HG03175 (cell line): ENCODE results near the gene KRTAP23-1.

Experiments used
- ATAC-seq: cut with Tn5 transposase; IDR thresholded peaks from one replicate; pipeline ENCODE4 v1.9.1; 2021; ENCODE audit warnings: mild to moderate bottlenecking, moderate library complexity; ENCODE audit not compliant: unreplicated experiment

Gene KRTAP23-1, protein sequence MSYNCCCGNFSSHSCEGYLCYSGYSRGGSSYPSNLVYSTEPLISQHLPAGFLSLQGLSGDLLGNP

GRCh38 chr21:30348506-30348905 is at the start of gene KRTAP23-1:
TSS of gene KRTAP23-1 (minus strand) at chr21:30348606. CDS start at chr21:30348606, 0 bp downstream.
- ATAC-seq = no peak

DNA sequence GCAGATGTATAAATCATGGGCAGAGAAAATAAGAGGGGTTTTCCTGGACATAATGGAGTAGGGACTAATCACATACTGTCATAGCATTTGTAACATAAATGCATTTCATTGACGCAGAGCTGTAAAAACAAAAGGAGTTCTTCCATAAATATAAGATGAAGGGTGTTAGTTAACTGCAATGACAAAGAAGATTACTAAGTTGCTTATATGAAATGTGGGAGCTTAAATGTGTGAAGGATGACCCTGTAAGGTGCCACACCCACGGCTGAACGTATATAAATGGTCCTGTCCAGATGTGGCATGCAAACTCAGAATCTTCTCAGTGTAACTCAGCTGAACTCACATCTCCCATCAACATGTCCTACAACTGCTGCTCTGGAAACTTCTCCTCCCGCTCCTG is 47.3 kb upstream of the KRTAP23-1 start, which contains the start of gene KRTAP13-1:
KRTAP13-1 (plus strand) TSS at position 301 of the 400 bp plus-strand sequence; CDS start at position 357, 56 bp downstream.
- no peak for ATAC-seq

- ATAC-seq = no peak
These were observed 43.2 kb upstream of the KRTAP23-1 start for GRCh38 chr21:30391492-30392025.

DNA sequence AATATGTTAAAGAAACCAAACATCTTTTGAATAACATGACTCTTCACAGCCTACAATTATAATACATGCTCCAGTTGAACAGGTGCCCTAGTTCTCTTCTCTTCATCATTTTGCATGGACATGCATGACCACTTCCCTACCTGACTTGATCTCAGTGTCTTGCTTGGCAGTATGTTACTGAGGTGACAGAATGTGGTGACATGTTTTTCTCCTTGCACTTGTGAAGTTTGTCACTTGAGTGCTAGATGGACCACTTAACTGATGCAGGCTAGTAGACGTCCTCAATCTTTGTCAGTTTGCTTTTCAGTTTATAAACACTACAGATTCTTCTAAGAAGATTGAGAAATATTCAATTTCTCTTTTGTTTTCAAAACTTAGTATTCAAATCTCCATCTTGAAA is 33.8 kb upstream of the KRTAP23-1 start:
- ATAC-seq = no peak

DNA sequence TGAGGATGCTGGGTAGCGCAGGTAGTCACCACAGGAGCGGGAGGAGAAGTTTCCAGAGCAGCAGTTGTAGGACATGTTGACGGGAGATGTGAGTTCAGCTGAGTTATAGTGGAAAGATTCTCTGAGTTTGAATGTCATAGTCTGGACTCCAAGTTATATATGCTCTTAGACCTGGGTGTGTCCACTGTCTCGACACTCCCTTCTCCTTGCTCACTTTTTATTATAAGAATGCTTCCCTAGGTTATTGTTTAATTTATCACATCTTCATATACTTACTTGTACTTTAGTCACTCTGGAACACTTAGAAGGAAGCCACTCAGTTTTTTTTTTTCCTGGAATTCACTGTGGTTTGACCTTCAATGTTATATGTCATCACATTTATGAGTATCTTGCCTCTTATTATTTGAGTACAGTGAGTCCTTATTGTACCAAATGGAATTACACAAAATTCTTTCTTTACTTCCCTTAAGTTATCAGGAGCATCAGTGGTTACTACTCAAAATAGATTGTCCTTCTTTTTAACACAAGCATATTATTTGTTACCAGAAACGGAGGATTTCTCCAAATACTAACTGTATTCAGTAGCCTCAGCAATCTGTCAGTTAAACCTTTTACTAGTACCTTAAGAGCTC is 23.8 kb upstream of the KRTAP23-1 start, which contains the start of gene KRTAP13-2:
KRTAP13-2 (minus strand) TSS at position 133 of the 632 bp plus-strand sequence; CDS start at position 75, 58 bp downstream.
- no peak for ATAC-seq

- no peak for ATAC-seq
These were observed 7.5 kb upstream of the KRTAP23-1 start for GRCh38 chr21:30355906-30356305.

- ATAC-seq = no peak
These were observed 6.1 kb upstream of the KRTAP23-1 start for GRCh38 chr21:30354308-30355005.

GRCh38 chr21:30351534-30351933 is 3.1 kb upstream of the KRTAP23-1 start:
- no peak for ATAC-seq

DNA sequence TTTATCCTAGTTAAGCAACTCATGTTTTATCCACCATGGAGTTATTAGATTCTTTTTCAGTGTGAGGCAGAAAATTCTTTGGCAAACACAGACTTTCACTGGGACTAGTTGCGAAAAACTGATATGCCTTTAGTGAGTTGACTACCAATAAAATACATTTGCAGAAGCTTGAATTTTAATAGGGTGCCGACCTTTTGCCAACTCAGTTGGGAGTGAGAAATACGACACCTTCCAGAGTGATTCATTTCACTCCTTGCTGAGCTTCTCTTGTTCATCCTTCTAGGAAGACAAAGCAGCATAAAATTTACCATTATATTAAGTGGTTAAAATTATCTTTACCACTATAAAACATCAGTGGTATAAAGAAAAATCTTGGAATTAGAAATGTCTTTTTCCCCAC is 1.2 kb upstream of the KRTAP23-1 start:
- ATAC-seq = no peak

GRCh38 chr21:30345014-30345413 is 3.4 kb downstream of the KRTAP23-1 start:
- no peak for ATAC-seq

- ATAC-seq = no peak
These were observed 7.5 kb downstream of the KRTAP23-1 start for GRCh38 chr21:30340714-30341573.

DNA sequence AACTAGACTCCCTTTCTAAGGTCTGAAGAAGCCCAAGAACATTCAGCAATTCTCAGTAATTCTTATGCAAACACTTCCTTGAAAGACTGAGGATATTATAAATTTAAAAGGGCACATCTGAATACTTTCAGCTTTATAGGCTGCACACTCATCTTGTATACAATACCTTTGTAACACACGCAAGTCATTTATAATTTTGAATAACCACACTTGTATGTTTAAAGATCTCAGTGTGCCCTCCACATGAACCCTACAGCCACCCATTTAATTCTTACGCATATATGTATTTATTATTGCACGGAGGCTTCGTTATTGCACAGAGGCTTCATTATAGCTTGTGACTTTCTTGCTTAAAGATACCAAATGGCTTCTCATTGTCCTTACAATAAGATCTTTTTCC is 9.7 kb downstream of the KRTAP23-1 start:
- ATAC-seq = no peak

DNA sequence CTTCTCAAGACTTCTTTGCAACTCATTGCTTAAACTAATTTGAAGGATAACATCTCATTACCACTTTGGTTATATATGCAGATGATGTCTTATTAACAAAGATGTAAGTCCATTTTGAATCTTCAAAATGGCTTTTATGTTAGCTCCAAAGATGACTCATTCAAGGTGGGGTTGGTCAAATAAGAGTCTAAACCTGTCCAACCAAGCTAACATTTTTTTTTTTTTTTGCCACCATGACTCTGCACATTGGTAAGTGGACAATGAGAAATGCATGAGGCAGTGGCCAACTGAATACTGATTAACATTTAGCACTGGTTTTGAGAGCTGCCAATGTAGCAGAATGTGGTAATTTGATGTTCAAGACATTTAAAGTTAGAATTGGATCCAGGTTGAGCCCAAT is 10.6 kb downstream of the KRTAP23-1 start:
- no peak for ATAC-seq

DNA sequence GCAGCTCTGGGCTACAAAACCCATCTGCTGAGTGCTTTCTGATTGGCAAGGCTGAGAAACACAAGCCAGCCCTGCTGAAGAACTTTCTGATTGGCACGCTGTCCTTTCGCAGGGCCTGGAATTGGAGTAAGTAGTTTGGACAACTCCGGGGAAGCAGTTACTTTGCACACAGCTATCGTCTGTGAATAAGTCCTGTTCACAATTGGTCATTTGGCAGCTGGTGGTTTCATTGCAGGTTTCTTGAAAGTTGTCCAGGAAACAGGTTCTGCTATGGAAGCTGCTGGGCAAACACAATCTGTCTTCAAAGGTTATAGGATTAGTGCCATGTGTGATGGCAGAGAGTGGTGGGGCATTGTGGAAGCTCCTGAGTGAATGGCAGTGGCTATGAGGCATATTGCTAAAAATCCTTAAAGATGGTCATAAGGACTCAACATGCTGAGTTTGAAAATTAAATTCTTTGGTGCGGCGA is 11.1 kb downstream of the KRTAP23-1 start, which contains the start of gene KRTAP27-1:
KRTAP27-1 (minus strand) TSS at position 419 of the 469 bp plus-strand sequence; CDS start at position 393, 26 bp downstream.
- ATAC-seq = no peak

- ATAC-seq = no peak
These were observed 11.8 kb downstream of the KRTAP23-1 start for GRCh38 chr21:30336596-30336995.

- ATAC-seq = no peak
These were observed 14.7 kb downstream of the KRTAP23-1 start for GRCh38 chr21:30333736-30334135.

DNA sequence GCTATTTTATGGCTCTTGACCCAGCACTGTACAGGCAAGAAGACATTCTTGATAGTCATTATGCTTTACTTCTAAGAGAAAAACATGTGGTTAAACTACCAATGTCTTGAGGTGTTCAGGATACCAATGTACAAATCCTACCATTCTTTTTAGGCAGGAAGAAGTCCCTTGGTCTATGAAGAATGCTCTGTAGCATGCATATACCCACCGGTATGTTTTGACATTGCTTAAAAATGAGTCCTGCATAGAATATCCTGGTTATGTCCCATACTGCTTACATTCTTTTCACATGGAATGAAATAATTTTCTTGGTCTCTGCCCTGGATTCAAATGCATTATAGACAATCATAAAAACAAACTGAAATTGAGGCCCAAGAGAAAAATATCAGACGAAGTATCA is 15.7 kb downstream of the KRTAP23-1 start:
- no peak for ATAC-seq

- ATAC-seq = no peak
These were observed 19.1 kb downstream of the KRTAP23-1 start for GRCh38 chr21:30329203-30329875.

GRCh38 chr21:30326390-30326789 is 22.0 kb downstream of the KRTAP23-1 start:
- ATAC-seq = no peak

GRCh38 chr21:30320215-30320614 is 28.2 kb downstream of the KRTAP23-1 start, which contains the start of gene KRTAP26-1:
TSS of gene KRTAP26-1 (minus strand) at chr21:30320315. CDS start at chr21:30320035, 280 bp downstream.
- ATAC-seq = no peak
